K562 (cell line): ENCODE data around the gene TYRO3. TPM values are rescaled to one million over a fixed set of nuclear protein-coding genes. Genes with fewer than 3 reads are reported as not detected.

ENCODE experiments used
- ARHGAP35 ChIP-seq: fragments of 450-650 bp; IDR thresholded peaks from 2 replicates; pipeline ENCODE4 v1.6.1; 2018; ENCODE audit not compliant: partially characterized antibody
- ARID4B ChIP-seq: sonication (generic); formaldehyde crosslinking; IDR thresholded peaks from 2 replicates; pipeline ENCODE4 v1.8.0; 2022; ENCODE audit warnings: mild to moderate bottlenecking, missing genetic modification reagents
- CBFA2T2 ChIP-seq: fragments of 450-650 bp; conservative IDR thresholded peaks from 2 replicates; pipeline ENCODE4 v1.6.1; 2017; ENCODE audit warnings: mild to moderate bottlenecking
- COPS2 ChIP-seq: fragments of 450-650 bp; conservative IDR thresholded peaks from 2 replicates; pipeline ENCODE4 v1.6.1; 2016; ENCODE audit warnings: mild to moderate bottlenecking, moderate library complexity
- CXXC5 ChIP-seq: fragments of 250-450 bp; sonication (Bioruptor Pico); IDR thresholded peaks from 2 replicates; pipeline ENCODE4 v1.8.0; 2022; ENCODE audit warnings: inconsistent platforms, mild to moderate bottlenecking, moderate library complexity
- ESRRA ChIP-seq: fragments of 450-650 bp; IDR thresholded peaks from 2 replicates; pipeline ENCODE4 v1.6.1; 2014; ENCODE audit warnings: low read depth, mild to moderate bottlenecking, moderate library complexity, borderline replicate concordance
- FOXM1 ChIP-seq, 2 experiments: fragments of 450-650 bp in 1 of 2; sonication (generic) in 1 of 2; formaldehyde crosslinking in 1 of 2; IDR thresholded peaks; 2 replicates each; pipeline versions ENCODE4 v1.6.1 to v1.9.0; 2017 to 2022; ENCODE audit warnings: low read depth in 2 of 2, mild to moderate bottlenecking in 2 of 2, missing genetic modification reagents in 1 of 2, moderate library complexity in 1 of 2
- HES1 ChIP-seq: fragments of 450-650 bp; IDR thresholded peaks from 2 replicates; pipeline ENCODE4 v1.6.1; 2016; ENCODE audit warnings: low read depth, mild to moderate bottlenecking, moderate library complexity
- KLF10 ChIP-seq: fragments of 250-450 bp; sonication (Bioruptor Pico); IDR thresholded peaks from 2 replicates; pipeline ENCODE4 v1.6.1; 2021; ENCODE audit warnings: matching md5 sums
- KLF6 ChIP-seq: fragments of 250-450 bp; sonication (Bioruptor Pico); IDR thresholded peaks from 2 replicates; pipeline ENCODE4 v1.4.0; 2020; ENCODE audit warnings: mild to moderate bottlenecking, moderate library complexity, borderline replicate concordance
- LCOR ChIP-seq: sonication (generic); formaldehyde crosslinking; IDR thresholded peaks from 2 replicates; pipeline ENCODE4 v1.8.0; 2022; ENCODE audit warnings: mild to moderate bottlenecking, missing genetic modification reagents
- MEIS2 ChIP-seq: fragments of 450-650 bp; IDR thresholded peaks from 2 replicates; pipeline ENCODE4 v1.6.1; 2014; ENCODE audit warnings: mild to moderate bottlenecking; ENCODE audit not compliant: partially characterized antibody
- NR2F6 ChIP-seq: fragments of 450-650 bp; formaldehyde crosslinking; IDR thresholded peaks from 2 replicates; pipeline ENCODE4 v1.4.0; 2020; ENCODE audit warnings: mild to moderate bottlenecking
- PHB2 ChIP-seq: fragments of 450-650 bp; IDR thresholded peaks from 2 replicates; pipeline ENCODE4 v1.6.1; 2017; ENCODE audit warnings: low read depth
- PML ChIP-seq: IDR thresholded peaks from 2 replicates; pipeline ENCODE4 v1.6.1; 2012; ENCODE audit warnings: low read length, inconsistent platforms
- RB1 ChIP-seq: fragments of 450-650 bp; IDR thresholded peaks from 2 replicates; pipeline ENCODE4 v1.6.1; 2017; ENCODE audit warnings: low read depth, mild to moderate bottlenecking
- RBM34 ChIP-seq: fragments of 200-400 bp; formaldehyde crosslinking; IDR thresholded peaks from 2 replicates; pipeline ENCODE4 v1.6.1; 2018; ENCODE audit warnings: low read length, borderline replicate concordance; ENCODE audit not compliant: insufficient read depth
- SIN3B ChIP-seq: fragments of 450-650 bp; IDR thresholded peaks from 2 replicates; pipeline ENCODE4 v1.6.1; 2017; ENCODE audit warnings: low read depth, mild to moderate bottlenecking, moderate library complexity
- SIRT6 ChIP-seq: IDR thresholded peaks from one replicate; pipeline ENCODE4 v1.6.1; 2012; ENCODE audit warnings: low read depth, mild to moderate bottlenecking, control low read depth, inconsistent platforms, low read length, moderate library complexity
- TCF15 ChIP-seq: fragments of 250-450 bp; sonication (Bioruptor Pico); IDR thresholded peaks from 2 replicates; pipeline ENCODE4 v1.8.0; 2022; ENCODE audit warnings: moderate library complexity, mild to moderate bottlenecking, inconsistent platforms
- TEAD2 ChIP-seq: fragments of 450-650 bp; IDR thresholded peaks from 2 replicates; pipeline ENCODE4 v1.6.1; 2016; ENCODE audit warnings: missing genetic modification characterization, control low read depth, missing compliant biosample characterization
- TGIF2 ChIP-seq: sonication (generic); formaldehyde crosslinking; IDR thresholded peaks from 2 replicates; pipeline ENCODE4 v1.8.1; 2022; ENCODE audit warnings: mild to moderate bottlenecking, missing genetic modification reagents, moderate library complexity
- ZNF699 ChIP-seq: fragments of 250-450 bp; sonication (Bioruptor Pico); IDR thresholded peaks from 2 replicates; pipeline ENCODE4 v1.8.0; 2021; ENCODE audit warnings: mild to moderate bottlenecking, moderate library complexity; ENCODE audit not compliant: insufficient replicate concordance
- polyA plus RNA-seq, 8 experiments: library from polyadenylated mRNA; depleted of rRNA in 4 of 8; stranded (reverse) in 5 of 8; unstranded in 3 of 8; fragments of >200 nt; fragmentation: Nextera tagmentation in 2 of 8; fragmentation: Illumina TruSeq in 1 of 8; extraction: Ambion mirVana in 2 of 8; extraction: Trizol in 1 of 8; gene quantifications; 2 replicates each; pipeline versions ENCODE4 v1.2.1 to v1.2.3, GENCODE V29; 2011 to 2014; ENCODE audit warnings: inconsistent platforms in 1 of 8, missing spikeins in 1 of 8
- total RNA-seq, 7 experiments: library from RNA; depleted of rRNA in 6 of 7; stranded (reverse); fragments of >200 nt in 6 of 7; fragmentation: Illumina TruSeq in 2 of 7; extraction: Trizol in 2 of 7; gene quantifications; 2 replicates each; pipeline versions ENCODE4 v1.2.1 to v1.2.3, GENCODE V29; 2011 to 2021; ENCODE audit warnings: low replicate concordance in 1 of 7

The TYRO3 gene
- total and polyA plus RNA-seq, 9 of the 15 experiments (the other 6 are each of a cell fraction or from before 2014, with no cell fraction given): 2.6 to 39.6 (median 18.6) TPM

DNA sequence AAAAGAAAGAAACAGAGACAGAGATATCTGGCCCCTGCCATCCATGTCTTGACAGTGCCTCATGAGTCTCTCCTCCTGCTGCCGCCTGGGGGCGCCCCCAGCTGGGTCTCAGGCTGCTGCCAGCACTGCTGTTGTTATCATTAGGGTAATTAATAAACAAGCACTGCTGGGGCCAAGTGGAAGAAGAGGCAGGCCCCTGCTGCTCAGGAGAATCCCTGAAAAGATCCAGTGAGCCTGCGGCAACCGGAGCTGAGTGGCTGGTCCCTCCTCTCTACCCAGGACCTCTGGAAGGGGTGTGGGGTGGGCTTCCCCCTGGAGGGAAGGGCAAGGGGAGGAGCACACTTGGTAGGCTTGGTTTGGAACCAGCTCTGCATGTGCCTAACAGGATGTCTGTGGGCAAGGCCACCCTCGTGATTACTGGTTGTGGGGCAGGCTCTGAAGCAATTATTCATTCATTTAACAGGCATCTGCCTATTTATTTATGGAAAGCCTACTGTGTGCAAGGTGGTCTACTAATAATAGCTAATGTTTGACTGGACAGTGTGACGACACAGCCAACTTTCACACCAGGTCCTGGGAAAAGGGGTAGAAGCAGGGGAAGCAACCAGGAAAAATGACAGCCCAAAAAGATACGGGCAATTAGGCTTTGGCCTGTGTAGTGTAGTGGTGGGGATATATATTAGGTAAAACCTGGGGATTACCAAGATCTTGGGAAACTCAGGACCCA lies 1.2 kb upstream of the TYRO3 start (continued):
- TF ChIP-seq HES1 (no peak), TCF15 (no peak), ESRRA (no peak), PHB2 (no peak), ARID4B (CRISPR knock-in tag) (no peak; the same call in 1 of the 2 replicates), CXXC5 (0 out of 2 replicates have a peak, but pooled peaks have one; percentile 7), TEAD2 (tag) (no peak), TGIF2 (CRISPR knock-in tag) (no peak), LCOR (CRISPR knock-in tag) (no peak; the same call in 1 of the 2 replicates), RBM34 (no peak), RB1 (peak; percentile 37; the same call in 1 of the 2 replicates), ZNF699 (CRISPR knock-in tag) (no peak), SIRT6 (no peak), NR2F6 (CRISPR knock-in tag) (no peak), PML (no peak), KLF6 (CRISPR knock-in tag) (no peak), FOXM1 (IDR thresholded peaks at IDR 0.05; ENCODE audit: low read depth) (no peak), FOXM1 (CRISPR knock-in tag; IDR thresholded peaks at IDR 0.05; ENCODE audit: low read depth) (no peak), MEIS2 (no peak), KLF10 (no peak), ARHGAP35 (no peak), COPS2 (no peak), CBFA2T2 (no peak), SIN3B (no peak)
